ENCODE data around the gene CNTNAP5.

Gene CNTNAP5

DNA sequence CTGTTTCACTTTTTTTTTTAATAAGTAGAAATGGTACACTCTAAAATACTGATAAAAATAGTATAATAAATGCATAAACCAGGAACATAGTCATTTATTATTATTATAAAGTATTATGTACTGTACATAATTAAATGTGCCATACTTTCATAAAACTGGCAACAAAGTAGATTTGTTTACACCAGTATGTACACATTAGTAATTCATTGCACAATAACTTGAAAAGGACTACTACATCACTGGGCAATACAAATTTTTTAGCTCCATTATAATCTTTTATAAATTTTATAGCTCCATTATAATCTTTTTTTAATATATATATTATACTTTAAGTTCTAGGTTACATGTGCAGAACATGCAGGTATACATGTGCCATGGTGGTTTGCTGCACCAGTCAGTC lies 636.5 kb downstream of the CNTNAP5 start:
- FAIRE-seq, result no peak
- no peak for DNase-seq (ENCODE audit: insufficient read length, low spot score)

- no peak for DNase-seq (ENCODE audit: insufficient read length, low spot score)
- no peak for FAIRE-seq
These were observed 638.0 kb downstream of the CNTNAP5 start for GRCh38 chr2:124662946-124663644.

- no peak for DNase-seq (ENCODE audit: insufficient read length, low spot score)
- no peak for FAIRE-seq
These were observed 638.5 kb downstream of the CNTNAP5 start for GRCh38 chr2:124663645-124663997.

- no peak for DNase-seq (ENCODE audit: insufficient read length, low spot score)
- no peak for FAIRE-seq
These were observed 639.3 kb downstream of the CNTNAP5 start for GRCh38 chr2:124664363-124664762.

DNA sequence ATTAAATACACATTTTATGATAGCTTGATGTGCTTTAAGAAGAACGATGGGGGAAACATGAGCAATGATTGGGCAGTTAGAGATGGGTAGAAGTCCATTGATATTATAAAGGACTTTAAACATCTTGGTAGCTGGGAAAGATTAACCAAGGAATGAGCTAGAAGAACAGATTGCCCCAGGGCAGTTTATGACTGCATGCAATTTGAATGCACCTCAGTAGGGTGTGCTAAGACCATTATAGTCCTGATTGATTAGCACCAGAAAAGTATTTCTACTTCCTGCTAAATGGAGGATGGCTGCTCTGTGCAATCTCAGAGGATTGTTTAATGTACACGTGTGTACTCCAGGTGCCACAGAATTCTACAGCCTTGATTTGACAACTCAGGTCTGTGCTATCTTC lies 641.9 kb downstream of the CNTNAP5 start:
- DNase-seq (ENCODE audit: insufficient read length, low spot score), result no peak
- FAIRE-seq, result no peak

- FAIRE-seq, result no peak
- no peak for DNase-seq (ENCODE audit: insufficient read length, low spot score)
These were observed 643.1 kb downstream of the CNTNAP5 start for GRCh38 chr2:124668161-124668560.

GRCh38 chr2:124670187-124670586 lies 645.1 kb downstream of the CNTNAP5 start:
- no peak for FAIRE-seq
- no peak for DNase-seq (ENCODE audit: insufficient read length, low spot score)

DNA sequence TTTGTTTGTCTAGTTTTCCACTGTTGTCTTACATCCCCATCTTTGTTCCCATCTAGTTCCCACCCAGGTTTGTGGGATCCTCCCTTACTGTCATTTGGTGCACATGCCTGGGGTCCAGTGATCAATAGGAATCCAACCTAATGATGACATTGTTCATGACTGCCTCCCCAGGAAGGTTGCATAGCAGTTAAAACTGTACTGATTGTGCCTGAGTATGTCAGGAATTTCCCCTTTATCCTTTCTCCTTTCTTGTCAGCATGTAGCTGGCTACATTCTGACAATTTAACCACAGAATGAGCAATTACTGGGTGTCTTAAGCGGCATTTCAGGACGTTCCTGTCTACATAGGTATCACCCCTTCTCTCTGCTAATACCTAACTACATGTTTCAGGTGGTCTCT lies 653.0 kb downstream of the CNTNAP5 start:
- FAIRE-seq (no peak), DNase-seq (ENCODE audit: insufficient read length, low spot score) (no peak)

GRCh38 chr2:124683536-124684428 lies 658.7 kb downstream of the CNTNAP5 start:
- DNase-seq (ENCODE audit: insufficient read length, low spot score), result no peak
- FAIRE-seq, result no peak

- FAIRE-seq (no peak), DNase-seq (ENCODE audit: insufficient read length, low spot score) (no peak)
These were observed 664.3 kb downstream of the CNTNAP5 start for GRCh38 chr2:124689348-124689747.

DNA sequence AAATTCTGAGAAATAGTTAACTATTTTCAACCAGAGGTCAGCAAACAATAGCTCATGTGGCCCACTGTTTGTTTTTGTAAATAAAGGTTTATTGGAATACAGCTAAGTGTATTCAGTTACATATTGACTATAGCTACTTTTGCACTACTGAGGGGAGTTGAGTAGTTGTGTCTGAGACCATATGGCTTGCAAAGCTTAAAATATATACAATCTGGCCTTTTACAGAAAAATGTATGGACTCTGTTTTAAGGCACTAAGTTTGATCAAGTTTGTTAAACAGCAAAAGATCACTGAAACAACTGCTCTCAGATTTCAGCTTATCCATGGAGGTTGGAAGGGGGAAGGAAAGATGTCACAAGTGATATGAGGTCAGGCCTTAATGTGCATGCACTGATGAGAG lies 667.1 kb downstream of the CNTNAP5 start:
- no peak for FAIRE-seq
- DNase-seq (ENCODE audit: insufficient read length, low spot score), result no peak

DNA sequence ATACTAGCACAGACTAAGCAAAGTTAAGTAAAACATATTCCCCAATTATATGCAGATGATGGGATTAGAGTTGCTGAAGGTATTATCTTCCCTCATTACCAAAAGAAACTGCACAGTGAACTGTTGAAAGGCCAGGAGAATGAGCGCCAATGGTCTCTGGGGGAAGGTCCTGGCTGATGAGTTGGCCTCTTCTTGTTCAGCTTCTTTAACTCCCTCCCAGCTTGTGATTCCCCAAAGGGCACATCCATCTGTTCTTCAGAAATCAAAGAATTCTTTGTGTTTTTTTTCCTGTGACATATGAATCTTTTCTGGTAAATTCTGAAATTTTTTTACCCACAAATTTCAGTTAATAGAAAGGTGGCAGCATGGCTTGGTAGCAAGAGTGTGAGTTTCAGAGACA lies 667.6 kb downstream of the CNTNAP5 start:
- DNase-seq (ENCODE audit: insufficient read length, low spot score), result no peak
- no peak for FAIRE-seq

DNA sequence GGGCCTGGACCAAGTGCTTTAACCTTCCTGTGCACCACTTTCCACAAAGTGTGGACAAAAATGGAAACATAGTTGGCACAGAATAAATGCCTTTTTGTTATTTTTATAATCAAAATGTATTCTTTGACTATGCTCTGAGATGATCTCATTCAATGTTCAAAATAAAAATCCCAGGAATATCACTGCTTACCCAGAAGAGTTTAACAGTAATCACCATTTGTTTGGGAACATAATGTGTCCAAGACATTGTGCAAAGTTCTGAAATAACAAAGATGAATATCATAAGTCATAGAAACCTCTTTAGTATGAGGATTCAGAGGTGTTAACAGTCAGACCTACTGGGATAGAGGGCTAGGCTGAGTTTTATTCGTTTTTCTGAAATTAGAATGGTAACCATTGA lies 668.1 kb downstream of the CNTNAP5 start:
- DNase-seq (ENCODE audit: insufficient read length, low spot score) (no peak), FAIRE-seq (no peak)

DNA sequence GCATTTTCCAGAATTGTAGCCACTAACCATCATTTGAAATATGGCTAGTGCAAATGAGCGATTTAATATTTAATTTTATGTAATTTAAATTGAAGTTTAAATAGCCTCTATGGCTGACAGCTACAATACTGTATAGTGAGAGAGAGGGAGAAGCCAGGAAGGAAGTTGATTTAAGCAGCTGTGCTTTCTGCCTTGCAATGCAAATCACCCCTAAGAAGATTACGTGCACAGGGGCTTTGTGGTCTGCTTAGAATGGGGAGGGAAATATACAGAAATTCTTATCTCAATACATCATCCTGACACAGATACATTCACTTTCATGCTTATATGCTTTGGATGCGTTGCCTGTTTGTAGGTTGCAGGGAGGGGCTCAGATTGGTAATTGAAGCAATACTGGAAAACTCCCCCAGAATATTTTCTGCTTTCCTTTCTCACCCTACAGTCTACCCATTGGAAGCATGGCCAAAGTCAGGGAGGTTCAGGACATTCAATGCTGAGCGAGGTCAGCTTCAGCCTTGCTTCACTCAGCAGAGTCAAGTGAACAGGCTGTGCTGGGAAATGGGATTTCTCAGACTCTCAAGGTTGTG lies 674.0 kb downstream of the CNTNAP5 start:
- FAIRE-seq, result no peak
- DNase-seq (ENCODE audit: insufficient read length, low spot score), result no peak

DNA sequence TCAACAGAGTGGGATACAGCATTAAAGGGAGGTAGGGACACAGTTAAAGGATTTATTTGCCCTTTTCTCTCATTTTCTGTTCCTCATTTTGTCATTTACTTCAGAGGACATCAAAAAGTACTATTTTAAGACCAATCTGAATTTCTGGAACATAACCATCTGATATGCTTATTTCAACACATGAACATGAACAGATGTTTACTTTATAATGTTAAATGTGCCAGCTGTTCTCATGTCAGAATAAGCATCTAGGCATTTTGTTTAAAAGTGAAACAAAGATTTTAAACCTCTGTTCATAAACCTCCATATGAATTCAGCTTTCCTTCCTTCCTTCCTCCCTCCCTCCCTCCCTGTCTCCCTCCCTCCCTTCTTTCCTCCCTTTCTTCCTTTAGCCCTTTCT lies 677.7 kb downstream of the CNTNAP5 start:
- FAIRE-seq (no peak), DNase-seq (ENCODE audit: insufficient read length, low spot score) (no peak)

GRCh38 chr2:124704071-124704925 lies 679.2 kb downstream of the CNTNAP5 start:
- no peak for FAIRE-seq

GRCh38 chr2:124708661-124709060 lies 683.6 kb downstream of the CNTNAP5 start:
- FAIRE-seq (no peak), DNase-seq (ENCODE audit: insufficient read length, low spot score) (no peak)

More at GRCh38 chr2:124704071-124704925, 679.2 kb downstream of the CNTNAP5 start:
- DNase-seq (ENCODE audit: insufficient read length, low spot score), result no peak

- DNase-seq (ENCODE audit: insufficient read length, low spot score), result no peak
- FAIRE-seq, result no peak
These were observed 688.9 kb downstream of the CNTNAP5 start for GRCh38 chr2:124713969-124714368.

DNA sequence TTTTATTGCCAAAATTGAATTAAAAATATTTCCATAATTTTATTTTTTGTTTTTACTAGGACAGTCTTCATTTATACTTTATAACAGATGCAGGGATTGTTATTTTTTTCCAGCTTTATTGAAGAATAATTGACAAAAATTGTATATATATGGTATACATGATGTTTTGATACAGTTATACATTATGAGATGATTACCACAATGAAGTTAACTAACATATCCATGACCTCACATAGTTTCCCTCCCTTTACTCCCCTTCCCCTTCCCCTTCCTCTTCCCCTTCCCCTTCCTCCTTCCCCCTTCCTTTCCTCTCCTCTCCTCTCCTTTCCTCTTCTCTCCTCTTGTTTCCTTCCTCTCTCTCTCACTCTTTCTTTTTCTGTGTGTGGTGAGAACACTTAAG lies 700.1 kb downstream of the CNTNAP5 start:
- FAIRE-seq, result no peak

GRCh38 chr2:124740636-124741035 lies 715.5 kb downstream of the CNTNAP5 start:
- FAIRE-seq (no peak), DNase-seq (ENCODE audit: insufficient read length, low spot score) (no peak)

More for the DNA sequence above, 700.1 kb downstream of the CNTNAP5 start:
- DNase-seq (ENCODE audit: insufficient read length, low spot score), result no peak

GRCh38 chr2:124753842-124754241 lies 728.8 kb downstream of the CNTNAP5 start:
- DNase-seq (ENCODE audit: insufficient read length, low spot score), result no peak
- FAIRE-seq, result no peak

All from HTR-8/SVneo (cell line).